ENCODE results near the gene ROR1. TPM values are rescaled to one million over a fixed set of nuclear protein-coding genes. Genes with fewer than 3 reads are reported as not detected.

Gene ROR1
- total and polyA plus RNA-seq, 2 donors (not counting 3 experiments of a cell fraction or from before 2014, with no cell fraction given) = 2.6 to 3.5 TPM

- Histone ChIP-seq H3K9me1 (replicated peaks; ENCODE audit: control insufficient read depth, extremely low read depth, insufficient read depth, low read length) (no peaks in the 10 kb centered on the region), H3K9ac (replicated peaks; ENCODE audit: extremely low read depth, insufficient read depth, low read length) (no peak overlapping the region), H3K9me3 (replicated peaks; ENCODE audit: control insufficient read depth, insufficient read depth, low read length) (no peaks in the 10 kb centered on the region), H3K4me1 (ENCODE audit: control insufficient read depth, extremely low read depth, insufficient read depth, low read length) (no peaks in the 10 kb centered on the region), H3K27me3 (ENCODE audit: control insufficient read depth in 2 of 2, insufficient read depth in 2 of 2, low read length in 2 of 2) (no peaks in the 10 kb centered on the region), H2AFZ (ENCODE audit: low read depth, low read length) (no peak overlapping the region), H3K4me3 (replicated peaks in 1 of 3; ENCODE audit: insufficient read depth in 1 of 3, low read depth in 1 of 3, low read length in 3 of 3) (no peak overlapping the region), H3K79me2 (ENCODE audit: control insufficient read depth, insufficient read depth, low read length) (no peaks in the 10 kb centered on the region), H3K4me2 (ENCODE audit: insufficient read depth, low read length) (no peak overlapping the region), H4K20me1 (replicated peaks; ENCODE audit: control insufficient read depth, extremely low read depth, insufficient read depth, low read length) (no peaks in the 10 kb centered on the region), H3K36me3 (ENCODE audit: control insufficient read depth in 2 of 2, extremely low read depth in 1 of 2, insufficient read depth in 2 of 2, low read length in 2 of 2) (no peaks in the 10 kb centered on the region), H3K27ac (ENCODE audit: insufficient read depth, low read depth, low read length) (no peak overlapping the region)
- DNase-seq (ENCODE audit: low read depth, low spot score) (no peak), FAIRE-seq (no peak)
- ChIA-PET POLR2A (no interaction called here), CTCF (no interaction called here)
- BruUV-seq (replicated peaks) = no TSS peak
- no peak for TF ChIP-seq CTCF (IDR thresholded peaks at IDR 0.05; ENCODE audit: extremely low read depth in 1 of 2, insufficient read depth in 1 of 2, low read depth in 1 of 2, low read length in 2 of 2)
- TF ChIP-seq MYC (IDR thresholded peaks at IDR 0.05; ENCODE audit: low read depth, low read length) = no peak
- no peak for TF ChIP-seq GATA2 (IDR thresholded peaks at IDR 0.05; ENCODE audit: insufficient read depth, insufficient read length, low read depth, low read length)
- TF ChIP-seq FOS (IDR thresholded peaks at IDR 0.05; ENCODE audit: borderline replicate concordance, insufficient read depth, low read length) = no peak
- no peak for TF ChIP-seq MAX (IDR thresholded peaks at IDR 0.05; ENCODE audit: insufficient read depth, insufficient read length)
- no peak for TF ChIP-seq POLR2A (IDR thresholded peaks at IDR 0.05; ENCODE audit: low read depth, low read length)
- TF ChIP-seq JUN (IDR thresholded peaks at IDR 0.05; ENCODE audit: borderline replicate concordance, insufficient read depth, insufficient read length, low read depth) = no peak
- TF ChIP-seq EZH2 (IDR thresholded peaks at IDR 0.05; ENCODE audit: borderline replicate concordance, low read depth, low read length, severe bottlenecking) = no peak
- TF ChIP-seq POLR2AphosphoS5 (IDR thresholded peaks at IDR 0.05; ENCODE audit: insufficient read depth, low read depth, low read length) = no peak
- intact Hi-C loops (cut with micrococcal nuclease) (no loop called here), dilution Hi-C loops (cut with MboI; ENCODE audit: extremely low pct_ligation_motif_present, low sequenced_read_pairs) (no loop called here)
Measured at GRCh38 chr1:64080941-64081562, 307.2 kb downstream of the ROR1 start.

All from endothelial cell of umbilical vein (primary cell).